Breast epithelium (tissue), 4 donors: ENCODE data around the gene STOX2. TPM values are rescaled to one million over a fixed set of nuclear protein-coding genes. Genes with fewer than 3 reads are reported as not detected.

ENCODE experiments used
- DNase-seq, 2 donors: peaks; one replicate each; pipeline ENCODE4 v3.0.0-alpha.2; 2019; ENCODE audit warnings: low spot score in 2 of 2
- H3K27ac ChIP-seq, 2 donors: fragments of 200-600 bp; sonication (generic) in 1 of 2; one replicate each; pipeline ENCODE4 v1.5.1; 2016 to 2019; ENCODE audit warnings: mild to moderate bottlenecking in 1 of 2
- H3K27me3 ChIP-seq, 2 donors: fragments of 200-600 bp; sonication (generic) in 1 of 2; one replicate each; pipeline versions ENCODE4 v1.5.1 to v1.6.0; 2017 to 2019; ENCODE audit warnings: control low read depth in 1 of 2, mild to moderate bottlenecking in 1 of 2
- H3K36me3 ChIP-seq: fragments of 200-600 bp; one replicate; pipeline ENCODE4 v1.5.1; 2019
- H3K4me1 ChIP-seq, 2 donors: fragments of 200-600 bp; sonication (generic); one replicate each; pipeline ENCODE4 v1.5.1; 2016 to 2019; ENCODE audit warnings: control low read depth in 1 of 2
- H3K4me3 ChIP-seq, 3 donors: fragments of 200-600 bp; sonication (generic); 1 replicate in 2 of 3; 2 replicates in 1 of 3; pipeline ENCODE4 v1.5.1; 2016 to 2019; ENCODE audit warnings: mild to moderate bottlenecking in 3 of 3, moderate library complexity in 2 of 3
- H3K9me3 ChIP-seq, 2 donors: fragments of 200-600 bp; sonication (generic) in 1 of 2; one replicate each; pipeline ENCODE4 v1.5.1; 2016 to 2019; ENCODE audit warnings: control low read depth in 1 of 2
- CTCF ChIP-seq, 3 donors: fragments of 450-650 bp; IDR thresholded peaks; one replicate each; pipeline ENCODE4 v1.5.1; 2016 to 2017; ENCODE audit warnings: antibody characterized with exemption in 3 of 3, mild to moderate bottlenecking in 3 of 3, moderate library complexity in 3 of 3
- POLR2A ChIP-seq: fragments of 450-650 bp; IDR thresholded peaks from one replicate; pipeline ENCODE4 v1.6.1; 2016; ENCODE audit warnings: antibody characterized with exemption, mild to moderate bottlenecking, moderate library complexity
- POLR2AphosphoS5 ChIP-seq, 3 donors: sonication (generic); formaldehyde crosslinking; IDR thresholded peaks; one replicate each; pipeline ENCODE4 v1.6.1; 2017; ENCODE audit warnings: antibody characterized with exemption in 3 of 3
- intact Hi-C: fragments of 100-400 bp; cut with DNase I; formaldehyde crosslinking; loops from one replicate; pipeline ENCODE4 v1.15.1; 2023; ENCODE audit warnings: low total_unique reads
- total RNA-seq, 3 donors: library from RNA; depleted of rRNA; stranded (reverse); fragments of >200 nt; gene quantifications; one replicate each; pipeline ENCODE4 v1.1.0, GENCODE V29; 2016

STOX2 gene
- total RNA-seq, 3 donors from 2014 or later: 7.9 to 11.2 (median 10.7) TPM

DNA sequence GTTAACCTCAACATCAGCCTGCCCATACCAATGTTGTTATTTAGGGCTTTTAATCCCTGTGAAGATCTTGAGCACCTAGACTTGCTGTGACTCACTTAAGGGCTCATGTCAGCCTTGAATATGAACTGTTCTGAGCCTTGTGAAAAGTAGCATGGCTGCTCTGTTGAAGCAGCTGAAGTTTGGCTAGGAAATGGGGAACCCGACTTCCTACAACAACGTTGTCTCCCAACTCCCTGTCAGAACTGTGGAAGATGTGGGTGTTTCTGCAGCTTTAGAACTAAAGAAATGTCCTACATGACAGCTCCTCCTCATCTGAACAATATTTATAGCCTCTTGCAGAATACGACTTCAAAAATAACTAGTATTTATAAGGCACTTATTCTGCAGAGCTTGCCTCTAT is 27.5 kb downstream of the STOX2 start:
- intact Hi-C loops: no loop called here
- H3K4me3 ChIP-seq: no peak overlapping the region

DNA sequence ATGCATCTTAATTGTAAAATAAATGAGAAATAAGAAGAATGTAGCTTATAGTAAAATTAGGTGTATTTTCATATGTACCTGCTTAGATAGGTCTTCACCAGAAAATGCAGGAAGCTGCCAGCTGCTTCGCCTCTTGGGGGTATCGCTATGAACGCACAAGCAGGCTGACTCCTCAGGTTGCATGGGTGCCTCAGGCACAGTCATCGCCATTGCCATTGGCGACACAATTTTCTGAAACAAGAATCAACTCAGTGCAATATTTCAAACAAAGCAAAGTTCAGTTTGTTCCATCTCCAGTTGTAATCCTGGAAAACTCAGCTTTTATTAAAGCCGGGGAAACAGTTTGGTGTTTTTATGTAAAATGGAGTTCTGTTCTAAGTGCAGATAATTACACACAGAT is 29.7 kb downstream of the STOX2 start:
- H3K27me3 ChIP-seq: no peaks in the 10 kb centered on the region
- TF ChIP-seq POLR2AphosphoS5 (IDR thresholded peaks at IDR 0.05) (no peak), POLR2A (no peak), CTCF (IDR thresholded peaks at IDR 0.05) (no peak)
- H3K9me3 ChIP-seq: no peaks in the 10 kb centered on the region
- intact Hi-C loops: no loop called here
- DNase-seq: no peak
- no peaks in the 10 kb centered on the region for H3K36me3 ChIP-seq
- H3K4me3 ChIP-seq: no peak overlapping the region
- no peaks in the 10 kb centered on the region for H3K4me1 ChIP-seq
- H3K27ac ChIP-seq: no peak overlapping the region

More for the DNA sequence above, 27.5 kb downstream of the STOX2 start:
- Histone ChIP-seq H3K27me3 (no peaks in the 10 kb centered on the region), H3K9me3 (no peaks in the 10 kb centered on the region), H3K4me1 (no peaks in the 10 kb centered on the region), H3K27ac (no peak overlapping the region), H3K36me3 (no peaks in the 10 kb centered on the region)
- no peak for DNase-seq
- TF ChIP-seq POLR2AphosphoS5 (IDR thresholded peaks at IDR 0.05) (no peak), CTCF (IDR thresholded peaks at IDR 0.05) (no peak), POLR2A (no peak)

DNA sequence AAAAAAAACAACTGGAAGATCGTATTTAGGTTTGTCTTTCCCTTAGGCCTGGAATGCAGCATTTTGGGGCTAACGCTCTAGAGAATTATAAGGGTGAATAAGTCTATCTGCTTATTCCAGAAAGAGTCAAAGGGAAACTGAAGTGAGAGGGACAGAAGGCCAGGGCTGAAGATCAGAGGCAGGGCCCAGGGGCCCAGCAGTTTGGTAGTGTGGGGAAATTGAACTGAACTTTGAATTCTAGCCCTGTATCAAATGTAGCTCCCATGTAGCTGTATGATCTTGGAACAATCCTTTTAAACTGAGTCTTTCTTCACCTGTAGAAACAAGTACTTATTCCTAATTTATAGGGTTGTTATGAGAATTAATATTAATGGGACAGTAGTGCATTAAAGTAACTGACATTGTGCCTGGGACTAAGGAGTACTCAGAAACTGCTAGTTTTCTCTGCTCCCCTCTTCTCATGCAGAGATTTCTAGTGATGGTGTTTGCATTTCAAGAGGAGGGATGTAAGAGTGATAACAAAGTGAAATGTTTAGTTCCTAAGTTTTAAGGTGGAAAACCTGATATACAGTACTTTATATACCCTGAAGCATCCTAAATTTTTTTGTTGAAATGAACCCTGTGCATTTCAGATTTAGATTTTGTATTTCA is 30.4 kb downstream of the STOX2 start:
- no peak for DNase-seq
- intact Hi-C loops: no loop called here
- H3K9me3 ChIP-seq: no peaks in the 10 kb centered on the region
- no peaks in the 10 kb centered on the region for H3K4me1 ChIP-seq
- no peaks in the 10 kb centered on the region for H3K27me3 ChIP-seq
- TF ChIP-seq CTCF (IDR thresholded peaks at IDR 0.05): no peak
- TF ChIP-seq POLR2AphosphoS5 (IDR thresholded peaks at IDR 0.05): no peak
- TF ChIP-seq POLR2A: no peak
- no peaks in the 10 kb centered on the region for H3K36me3 ChIP-seq
- no peak overlapping the region for H3K27ac ChIP-seq
- no peak overlapping the region for H3K4me3 ChIP-seq

DNA sequence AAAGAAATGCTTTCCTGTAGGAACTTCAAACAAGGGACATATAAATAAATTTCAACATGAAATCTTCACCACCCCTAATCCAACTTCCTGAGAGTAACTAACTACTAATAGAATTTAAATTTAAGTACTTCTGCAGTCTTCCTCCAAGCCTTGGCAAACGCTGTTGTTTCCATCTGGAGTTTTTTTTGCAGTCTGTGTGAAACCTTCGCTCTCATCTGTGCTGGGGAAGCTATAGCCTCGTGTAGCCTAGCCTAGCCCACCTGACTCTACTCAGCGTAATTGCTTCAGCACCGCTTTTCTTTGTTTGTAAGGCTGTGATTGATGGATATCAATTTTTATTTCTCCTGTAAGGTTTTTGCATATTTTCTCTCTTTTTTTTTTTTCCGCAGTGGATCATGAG is 30.9 kb downstream of the STOX2 start:
- Histone ChIP-seq H3K36me3 (no peaks in the 10 kb centered on the region), H3K4me1 (no peaks in the 10 kb centered on the region), H3K27ac (no peak overlapping the region), H3K9me3 (no peaks in the 10 kb centered on the region), H3K4me3 (no peak overlapping the region), H3K27me3 (no peaks in the 10 kb centered on the region)
- TF ChIP-seq CTCF (IDR thresholded peaks at IDR 0.05) (no peak), POLR2AphosphoS5 (IDR thresholded peaks at IDR 0.05) (no peak), POLR2A (no peak)
- no peak for DNase-seq
- intact Hi-C loops: no loop called here

DNA sequence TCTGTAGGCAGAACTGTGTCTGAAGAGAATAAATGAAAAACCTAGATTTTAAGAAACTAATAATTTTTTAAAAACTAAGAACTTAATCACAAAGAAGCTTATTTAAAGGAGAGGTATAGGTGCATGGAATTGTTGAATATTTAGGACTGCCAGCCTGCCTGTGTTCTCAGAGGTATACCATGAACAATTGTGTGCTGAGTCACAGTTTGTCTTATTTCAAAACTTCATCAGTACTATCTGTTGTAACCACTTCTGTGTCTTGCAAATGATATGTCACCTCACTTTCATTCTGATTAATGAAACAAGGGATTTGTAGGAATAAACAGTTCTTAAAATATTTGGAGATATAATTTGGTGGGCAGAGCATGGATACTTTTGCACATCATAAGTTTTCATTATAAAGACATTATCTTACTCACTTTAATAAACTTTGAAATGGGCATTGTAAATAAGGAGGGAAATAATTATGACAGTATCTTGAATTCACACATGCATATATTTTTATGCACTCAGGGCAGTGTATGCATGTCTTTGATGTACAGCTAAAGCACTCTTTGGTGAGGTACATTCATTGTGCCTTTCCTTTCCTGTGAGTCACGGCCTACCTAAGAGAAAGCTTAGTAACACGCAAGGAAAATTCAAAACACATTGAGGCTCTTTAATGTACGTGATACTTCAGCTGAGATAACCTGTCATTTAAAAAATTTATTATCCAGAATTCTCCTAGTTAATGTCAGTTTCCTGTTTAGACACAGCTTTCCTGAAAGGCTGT is 31.7 kb downstream of the STOX2 start:
- H3K27me3 ChIP-seq: no peaks in the 10 kb centered on the region
- intact Hi-C loops: no loop called here
- no peak overlapping the region for H3K4me3 ChIP-seq
- no peaks in the 10 kb centered on the region for H3K36me3 ChIP-seq
- no peaks in the 10 kb centered on the region for H3K4me1 ChIP-seq
- no peak overlapping the region for H3K27ac ChIP-seq
- TF ChIP-seq CTCF (IDR thresholded peaks at IDR 0.05) (no peak), POLR2A (no peak), POLR2AphosphoS5 (IDR thresholded peaks at IDR 0.05) (no peak)
- DNase-seq: no peak
- no peaks in the 10 kb centered on the region for H3K9me3 ChIP-seq
